Glutamatergic neuron (in vitro differentiated cells): ENCODE measurements around the gene CAP2. TPM values are rescaled to one million over a fixed set of nuclear protein-coding genes. Genes with fewer than 3 reads are reported as not detected.

Experiments used
- DNase-seq: peaks from one replicate; pipeline ENCODE4 v3.0.0; 2022
- H3K27ac Mint-ChIP-seq: one replicate; pipeline ENCODE4 v1.8.0; 2020; ENCODE audit warnings: mild to moderate bottlenecking, mixed read lengths, inconsistent platforms; ENCODE audit not compliant: unreplicated experiment
- H3K27me3 Mint-ChIP-seq: one replicate; pipeline ENCODE4 v1.8.0; 2020; ENCODE audit warnings: mild to moderate bottlenecking, moderate library complexity, mixed read lengths, inconsistent platforms; ENCODE audit not compliant: unreplicated experiment
- H3K36me3 Mint-ChIP-seq: one replicate; pipeline ENCODE4 v1.8.0; 2020; ENCODE audit warnings: mild to moderate bottlenecking, mixed read lengths, inconsistent platforms; ENCODE audit not compliant: unreplicated experiment
- H3K4me1 Mint-ChIP-seq: one replicate; pipeline ENCODE4 v1.8.0; 2020; ENCODE audit warnings: mild to moderate bottlenecking, low read depth, mixed read lengths, inconsistent platforms; ENCODE audit not compliant: unreplicated experiment
- H3K4me3 Mint-ChIP-seq: one replicate; pipeline ENCODE4 v1.8.0; 2020; ENCODE audit warnings: mild to moderate bottlenecking, mixed read lengths, inconsistent platforms; ENCODE audit not compliant: unreplicated experiment
- H3K9me3 Mint-ChIP-seq: one replicate; pipeline ENCODE4 v1.8.0; 2020; ENCODE audit warnings: mild to moderate bottlenecking, moderate library complexity, mixed read lengths, inconsistent platforms; ENCODE audit not compliant: unreplicated experiment
- CTCF ChIP-seq: fragments of 200-600 bp; sonication (generic); IDR thresholded peaks from one replicate; pipeline ENCODE4 v1.5.0; 2021; ENCODE audit not compliant: partially characterized antibody, unreplicated experiment
- total RNA-seq: library from RNA; stranded (reverse); fragmentation: NEBNext Ultra II Directional; extraction: Animal tissue kit (Norgen Biotek cat#: 25700); gene quantifications from one replicate; pipeline ENCODE4 v1.2.1, GENCODE V29; 2021; ENCODE audit not compliant: unreplicated experiment

Gene CAP2
- total RNA-seq, 1 donor from 2014 or later, result 24.4 TPM

DNA sequence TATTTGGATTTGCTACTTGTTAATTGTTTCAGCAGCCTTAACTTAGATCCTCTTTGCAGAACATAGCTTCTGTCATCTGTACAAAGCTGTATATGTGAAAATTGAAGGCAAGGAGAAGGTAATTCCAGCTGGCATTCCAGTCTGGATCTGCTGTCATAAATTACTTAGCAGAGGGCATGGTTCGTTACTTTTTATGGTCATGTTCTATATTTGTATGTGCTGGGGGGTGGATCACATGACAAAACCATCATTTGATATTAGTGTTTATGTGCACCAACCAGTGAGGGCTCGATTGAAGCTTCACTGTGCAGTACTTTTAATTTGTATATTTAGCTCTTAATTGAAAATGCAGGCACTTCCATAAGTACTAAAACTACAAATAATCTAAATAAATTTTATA lies 80.2 kb downstream of the CAP2 start:
- H3K9me3 Mint-ChIP-seq, result peaks cover 5% of the 10 kb centered on the region
- peaks cover 5% of the 10 kb centered on the region for H3K4me1 Mint-ChIP-seq
- DNase-seq, result no peak
- no peak overlapping the region for H3K4me3 Mint-ChIP-seq
- H3K27ac Mint-ChIP-seq, result no peak overlapping the region
- no peak for TF ChIP-seq CTCF
- H3K36me3 Mint-ChIP-seq, result no peaks in the 10 kb centered on the region
- no peaks in the 10 kb centered on the region for H3K27me3 Mint-ChIP-seq

- peaks cover 5% of the 10 kb centered on the region for H3K4me1 Mint-ChIP-seq
- TF ChIP-seq CTCF, result no peak
- no peak overlapping the region for H3K4me3 Mint-ChIP-seq
- H3K27me3 Mint-ChIP-seq, result no peaks in the 10 kb centered on the region
- DNase-seq, result no peak
- H3K36me3 Mint-ChIP-seq, result no peaks in the 10 kb centered on the region
- no peak overlapping the region for H3K27ac Mint-ChIP-seq
- H3K9me3 Mint-ChIP-seq, result peaks cover 3% of the 10 kb centered on the region
Observed at GRCh38 chr6:17474289-17474688, 80.9 kb downstream of the CAP2 start.

DNA sequence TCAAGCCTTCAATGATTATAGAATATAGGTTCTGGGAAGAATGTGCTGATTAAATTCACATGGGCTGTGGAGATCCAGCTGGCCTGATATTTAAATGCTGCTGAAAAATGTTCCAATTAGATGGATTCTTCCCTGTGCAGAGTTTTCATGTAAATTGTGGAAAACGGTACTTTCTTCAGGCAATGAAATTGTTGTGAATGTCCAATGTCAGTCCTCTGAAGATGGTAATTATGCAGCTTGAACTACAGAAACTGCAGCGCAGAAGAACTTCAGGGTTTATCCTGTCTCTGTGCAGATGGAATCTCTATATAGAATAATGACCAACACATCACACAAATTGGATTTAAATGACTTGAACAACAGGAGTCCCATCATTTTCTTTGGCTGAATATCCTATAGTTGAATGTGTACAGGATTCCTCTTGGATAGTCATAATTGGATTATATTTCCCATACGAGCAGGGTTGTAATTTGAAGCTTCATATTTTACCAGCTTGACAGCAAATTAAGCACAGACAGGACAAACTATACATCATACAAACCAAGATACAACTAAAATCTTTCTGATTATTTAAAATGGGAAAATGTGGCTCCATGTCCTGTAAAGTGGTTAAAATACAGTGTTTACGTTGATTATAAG lies 82.3 kb downstream of the CAP2 start:
- no peak for TF ChIP-seq CTCF
- Mint-ChIP-seq H3K36me3 (no peaks in the 10 kb centered on the region), H3K27me3 (no peaks in the 10 kb centered on the region), H3K9me3 (no peaks in the 10 kb centered on the region), H3K27ac (no peak overlapping the region), H3K4me1 (peaks cover 5% of the 10 kb centered on the region), H3K4me3 (no peak overlapping the region)
- DNase-seq, result no peak

- Mint-ChIP-seq H3K9me3 (no peaks in the 10 kb centered on the region), H3K27ac (no peak overlapping the region), H3K4me1 (peaks cover 5% of the 10 kb centered on the region), H3K36me3 (no peaks in the 10 kb centered on the region), H3K27me3 (no peaks in the 10 kb centered on the region), H3K4me3 (no peak overlapping the region)
- TF ChIP-seq CTCF, result no peak
- DNase-seq, result no peak
Observed at GRCh38 chr6:17476511-17476910, 83.1 kb downstream of the CAP2 start.

- Mint-ChIP-seq H3K9me3 (no peaks in the 10 kb centered on the region), H3K36me3 (no peaks in the 10 kb centered on the region), H3K4me1 (peaks cover 5% of the 10 kb centered on the region), H3K27me3 (no peaks in the 10 kb centered on the region), H3K27ac (no peak overlapping the region), H3K4me3 (no peak overlapping the region)
- DNase-seq, result no peak
- no peak for TF ChIP-seq CTCF
Observed at GRCh38 chr6:17477356-17477755, 84.0 kb downstream of the CAP2 start.
